ENCODE measurements around the gene BRSK2.
"Not testable (repeated sequence)": the region's sequence is repeated elsewhere in the genome, so short reads cannot be mapped to it uniquely, and the experiment has no call there.

The BRSK2 gene

GRCh38 chr11:1410366-1411291 is 20.9 kb downstream of the BRSK2 start:
- no peak for DNase-seq

DNA sequence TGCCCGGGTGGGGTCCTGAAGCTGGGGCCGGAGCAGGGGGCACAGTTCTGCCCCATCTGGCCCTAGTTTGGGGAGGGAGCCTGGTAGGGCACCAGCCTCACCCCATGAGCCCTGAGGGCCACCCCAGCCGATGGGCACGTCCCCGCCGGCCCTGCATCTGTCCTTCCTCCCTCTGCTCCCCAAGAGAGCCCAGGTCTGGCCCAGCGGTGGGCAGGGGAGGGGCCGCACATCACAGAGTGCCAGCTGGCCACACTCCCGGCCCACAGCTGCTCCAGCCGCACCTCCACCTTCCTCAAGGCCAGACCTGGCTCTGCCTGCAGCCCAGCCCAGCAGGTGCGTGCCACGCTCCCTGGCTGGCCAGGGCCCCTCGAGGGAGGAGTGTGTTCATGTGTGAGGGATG is 21.6 kb downstream of the BRSK2 start:
- no peak for DNase-seq

DNA sequence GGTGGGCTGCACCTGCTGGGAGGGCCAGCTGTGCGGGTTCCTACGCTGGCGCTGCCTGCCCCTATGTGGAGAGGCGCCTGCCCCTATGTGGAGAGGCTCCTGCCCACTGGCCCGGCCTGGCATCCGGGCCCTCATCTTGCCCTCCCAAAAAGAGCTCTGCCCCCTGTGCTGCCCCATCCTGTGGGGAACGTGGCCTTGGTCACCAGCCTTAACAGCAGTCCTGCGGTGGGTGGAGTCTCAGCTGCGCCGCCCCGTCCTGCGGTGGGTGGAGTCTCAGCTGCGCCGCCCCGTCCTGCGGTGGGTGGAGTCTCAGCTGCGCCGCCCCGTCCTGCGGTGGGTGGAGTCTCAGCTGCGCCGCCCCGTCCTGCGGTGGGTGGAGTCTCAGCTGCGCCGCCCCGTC is 22.0 kb downstream of the BRSK2 start:
- DNase-seq = not testable (repeated sequence)

DNA sequence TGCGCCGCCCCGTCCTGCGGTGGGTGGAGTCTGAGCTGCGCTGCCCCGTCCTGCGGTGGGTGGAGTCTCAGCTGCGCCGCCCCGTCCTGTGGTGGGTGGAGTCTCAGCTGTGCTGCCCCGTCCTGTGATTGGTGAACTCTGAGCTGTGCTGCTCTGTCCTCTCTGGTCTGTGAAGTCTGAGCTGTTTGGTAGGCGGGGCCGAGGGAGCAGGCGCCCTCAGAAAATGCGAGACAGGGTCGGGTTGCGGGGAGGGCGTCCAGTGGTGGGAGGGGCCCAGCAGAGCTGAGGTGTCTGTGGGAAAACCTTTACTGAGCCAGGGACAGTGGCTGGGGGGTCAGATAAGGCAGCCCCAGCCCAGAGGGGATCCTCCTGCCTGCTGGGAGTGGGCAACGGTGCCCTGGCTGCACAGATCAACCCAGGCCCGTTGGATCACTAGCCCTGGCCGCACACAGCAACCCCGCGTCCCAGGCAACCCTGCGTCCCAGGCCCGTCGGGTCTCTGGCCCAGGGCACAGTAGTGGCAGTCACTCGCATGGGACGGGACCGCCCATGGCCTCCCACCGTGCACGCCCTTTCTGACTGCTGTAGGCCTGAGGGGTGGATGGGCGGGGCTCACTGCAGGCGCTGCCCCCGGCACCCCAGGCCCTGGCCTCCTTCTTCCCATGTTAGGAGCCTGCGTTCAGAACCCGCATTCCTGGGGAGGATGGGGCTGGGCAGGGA is 22.8 kb downstream of the BRSK2 start:
- DNase-seq = no peak

GRCh38 chr11:1414650-1415049 is 24.9 kb downstream of the BRSK2 start:
- DNase-seq = no peak

- DNase-seq = no peak
Measured at GRCh38 chr11:1415631-1416030, 25.9 kb downstream of the BRSK2 start.

- DNase-seq = not testable (repeated sequence)
Measured at GRCh38 chr11:1418192-1418795, 28.6 kb downstream of the BRSK2 start.

- no peak for DNase-seq
Measured at GRCh38 chr11:1419811-1420210, 30.1 kb downstream of the BRSK2 start.

- DNase-seq = no peak
Measured at GRCh38 chr11:1421291-1421690, 31.6 kb downstream of the BRSK2 start.

- DNase-seq = no peak
Measured at GRCh38 chr11:1422481-1422880, 32.7 kb downstream of the BRSK2 start.

- DNase-seq = no peak
Measured at GRCh38 chr11:1422981-1423380, 33.2 kb downstream of the BRSK2 start.

- not testable (repeated sequence) for DNase-seq
Measured at GRCh38 chr11:1423406-1423805, 33.7 kb downstream of the BRSK2 start.

GRCh38 chr11:1425006-1425405 is 35.3 kb downstream of the BRSK2 start:
- DNase-seq = no peak

- DNase-seq = no peak
Measured at GRCh38 chr11:1425439-1425838, 35.7 kb downstream of the BRSK2 start.

GRCh38 chr11:1428762-1429316 is 39.1 kb downstream of the BRSK2 start:
- no peak for DNase-seq

GRCh38 chr11:1433568-1433967 is 43.8 kb downstream of the BRSK2 start:
- DNase-seq = no peak

- DNase-seq = no peak
Measured at GRCh38 chr11:1433977-1434640, 44.4 kb downstream of the BRSK2 start.

DNA sequence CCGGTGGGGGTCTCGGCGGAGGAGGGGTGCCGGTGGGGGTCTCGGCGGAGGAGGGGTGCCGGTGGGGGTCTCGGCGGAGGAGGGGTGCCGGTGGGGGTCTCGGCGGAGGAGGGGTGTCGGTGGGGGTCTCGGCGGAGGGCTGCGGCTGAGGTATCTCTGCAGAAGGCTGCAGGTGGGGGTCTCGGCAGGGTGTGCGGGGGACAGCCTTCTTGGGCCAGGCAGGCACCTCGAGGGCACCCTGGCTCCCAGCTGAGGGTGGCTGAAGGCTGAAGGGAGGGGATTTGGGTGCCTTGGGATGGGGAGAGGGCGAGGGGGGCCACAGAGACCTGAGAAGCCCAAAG is 45.7 kb downstream of the BRSK2 start:
- not testable (repeated sequence) for DNase-seq

DNA sequence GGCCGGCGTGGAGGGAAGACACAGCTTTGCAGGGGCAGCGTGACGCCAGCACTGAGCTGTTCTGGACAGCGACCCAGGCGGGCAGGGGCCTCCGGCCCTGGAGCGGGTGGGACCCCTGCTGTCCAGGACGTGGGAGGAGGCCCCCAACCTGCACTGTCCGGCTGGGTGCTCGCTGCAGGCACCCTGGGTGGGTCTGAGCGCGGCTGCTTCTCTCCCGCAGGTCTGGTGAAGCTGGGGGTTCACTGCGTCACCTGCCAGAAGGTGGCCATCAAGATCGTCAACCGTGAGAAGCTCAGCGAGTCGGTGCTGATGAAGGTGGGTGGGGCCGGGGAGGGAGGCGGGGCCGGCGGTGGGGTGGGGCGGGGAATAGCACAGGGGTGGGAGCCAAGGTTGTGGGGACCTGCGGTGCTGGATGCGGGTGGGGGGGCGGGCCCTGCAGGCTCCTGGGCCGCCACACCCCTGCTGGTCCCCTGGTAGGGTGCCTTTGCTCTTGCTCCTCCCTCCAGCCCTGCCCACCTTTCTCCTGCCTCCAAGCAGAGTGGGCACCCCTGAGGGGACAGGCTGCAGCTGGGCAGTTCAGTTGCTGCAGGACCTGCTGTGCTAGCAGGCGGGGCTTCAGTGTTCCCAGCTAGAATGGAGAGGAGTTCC is 46.2 kb downstream of the BRSK2 start:
- no peak for DNase-seq

- no peak for DNase-seq
Measured at GRCh38 chr11:1436468-1437039, 46.8 kb downstream of the BRSK2 start.

- no peak for DNase-seq
Measured at GRCh38 chr11:1437500-1437899, 47.8 kb downstream of the BRSK2 start.

All from CD4-positive, alpha-beta T cell treated with Interferon gamma for 1 hour (primary cell).